Adipocyte (in vitro differentiated cells): ENCODE results near the gene COQ10A.
A peak's percentile ranks its signal among the peaks of the same experiment; 100 is the strongest.

ENCODE experiments used
- DNase-seq: peaks from one replicate; pipeline ENCODE4 v3.0.0-alpha.2; 2015; ENCODE audit warnings: low read depth
- H3K27me3 ChIP-seq: replicated peaks from 2 replicates; pipeline ENCODE4 v1.7.0; 2013; ENCODE audit warnings: mild to moderate bottlenecking, low read length, moderate library complexity; ENCODE audit not compliant: control insufficient read depth, insufficient read depth
- H3K36me3 ChIP-seq: 2 replicates; pipeline ENCODE4 v1.7.0; 2013; ENCODE audit warnings: low read length, mild to moderate bottlenecking, moderate library complexity; ENCODE audit not compliant: control insufficient read depth, insufficient read depth, severe bottlenecking
- H3K4me1 ChIP-seq: 2 replicates; pipeline ENCODE4 v1.7.0; 2013; ENCODE audit warnings: mild to moderate bottlenecking, low read length, moderate library complexity; ENCODE audit not compliant: control insufficient read depth, insufficient read depth
- H3K4me3 ChIP-seq: 2 replicates; pipeline ENCODE4 v1.7.0; 2013; ENCODE audit warnings: mild to moderate bottlenecking, low read length, moderate library complexity
- H3K9ac ChIP-seq: 2 replicates; pipeline ENCODE4 v1.7.0; 2013; ENCODE audit warnings: mild to moderate bottlenecking, low read length, moderate library complexity
- H3K9me3 ChIP-seq: 2 replicates; pipeline ENCODE4 v1.7.0; 2013; ENCODE audit warnings: mild to moderate bottlenecking, low read length, moderate library complexity; ENCODE audit not compliant: control insufficient read depth

The COQ10A gene

DNA sequence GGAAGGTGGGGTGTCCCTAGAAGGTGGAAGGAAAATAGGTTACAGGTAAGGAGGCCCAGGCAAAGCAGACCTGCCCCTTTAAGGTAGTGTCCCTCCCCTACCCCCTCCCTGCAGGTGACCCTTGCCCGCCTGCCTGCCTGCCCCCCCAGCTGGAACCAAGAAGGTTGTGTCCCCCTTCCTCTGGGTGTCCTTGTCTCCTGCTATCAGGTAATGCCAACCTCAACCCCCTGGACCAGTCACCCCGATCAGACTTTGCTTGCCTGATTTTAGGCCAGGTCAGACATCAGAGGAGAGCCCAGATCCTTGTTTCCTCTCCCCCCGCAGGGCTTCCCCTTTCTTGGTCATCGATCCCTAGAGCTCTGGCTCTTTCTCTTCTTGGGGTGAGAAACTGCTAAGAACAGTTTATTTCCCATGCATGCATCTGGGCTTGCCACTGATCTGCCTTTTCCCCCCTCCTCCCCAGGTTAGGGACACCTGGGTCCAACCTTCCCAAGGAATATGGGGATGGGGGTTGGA, 36.8 kb upstream of the COQ10A start, which contains the start of gene SLC39A5:
Gene SLC39A5 (plus strand): TSS at position 136 of the 516 bp plus-strand sequence. CDS start 1,224 bp downstream, outside the sequence.
- H3K36me3 ChIP-seq: no peaks in the 10 kb centered on the region
- DNase-seq: no peak
- H3K4me1 ChIP-seq: no peaks in the 10 kb centered on the region
- no peaks in the 10 kb centered on the region for H3K9me3 ChIP-seq
- H3K4me3 ChIP-seq: no peak within 1 kb of the TSS
- no peaks in the 10 kb centered on the region for H3K27me3 ChIP-seq
- no peak within 1 kb of the TSS for H3K9ac ChIP-seq

DNA sequence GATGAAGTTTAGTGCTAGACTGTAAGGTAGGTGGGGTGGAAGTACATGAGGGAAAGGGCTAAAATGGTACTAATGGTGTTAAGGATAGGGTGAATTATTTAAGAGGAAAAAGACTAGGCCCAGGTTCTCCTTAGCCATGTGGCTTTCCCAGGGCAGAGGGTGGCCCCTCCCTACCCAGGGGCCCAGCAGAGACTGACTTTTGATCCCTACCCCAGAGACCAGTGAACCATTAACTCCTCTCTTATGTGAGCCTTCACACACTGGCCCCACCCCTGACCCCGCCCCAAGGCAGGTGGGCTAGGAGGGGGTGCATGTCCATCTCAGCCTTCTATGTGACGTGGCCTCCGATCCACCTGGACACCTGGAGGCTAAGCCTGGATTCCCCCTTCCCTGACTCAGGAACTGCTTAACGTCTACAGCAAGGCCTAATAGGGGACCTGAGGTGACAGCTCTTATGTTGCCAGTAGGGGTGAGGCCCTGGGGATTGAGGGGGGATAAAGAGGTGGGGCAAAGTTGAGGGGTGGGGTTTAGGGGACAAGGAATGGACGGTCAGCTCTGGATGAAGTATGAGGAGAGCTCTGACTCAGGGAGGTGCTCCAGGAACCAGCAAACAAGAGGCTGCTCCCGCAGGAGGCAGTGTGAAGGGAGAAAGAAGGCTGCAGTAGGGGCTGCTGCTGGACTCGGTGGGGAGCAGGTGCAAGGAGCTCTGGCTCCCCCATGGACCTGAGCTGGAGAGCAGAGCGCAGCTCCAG, 36.1 kb upstream of the COQ10A start:
- H3K36me3 ChIP-seq: no peaks in the 10 kb centered on the region
- no peak for DNase-seq
- H3K9ac ChIP-seq: no peak overlapping the region
- H3K4me3 ChIP-seq: no peak overlapping the region
- no peaks in the 10 kb centered on the region for H3K4me1 ChIP-seq
- no peaks in the 10 kb centered on the region for H3K9me3 ChIP-seq
- H3K27me3 ChIP-seq: no peaks in the 10 kb centered on the region

DNA sequence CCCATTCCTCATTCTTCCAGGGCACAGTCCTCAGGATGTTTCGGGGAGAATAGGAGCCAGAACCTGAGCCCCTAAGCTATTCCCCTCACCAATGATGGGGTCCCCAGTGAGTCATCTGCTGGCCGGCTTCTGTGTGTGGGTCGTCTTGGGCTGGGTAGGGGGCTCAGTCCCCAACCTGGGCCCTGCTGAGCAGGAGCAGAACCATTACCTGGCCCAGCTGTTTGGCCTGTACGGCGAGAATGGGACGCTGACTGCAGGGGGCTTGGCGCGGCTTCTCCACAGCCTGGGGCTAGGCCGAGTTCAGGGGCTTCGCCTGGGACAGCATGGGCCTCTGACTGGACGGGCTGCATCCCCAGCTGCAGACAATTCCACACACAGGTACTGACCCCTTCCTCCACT, 35.6 kb upstream of the COQ10A start:
- DNase-seq: no peak
- Histone ChIP-seq H3K27me3 (no peaks in the 10 kb centered on the region), H3K9ac (no peak overlapping the region), H3K36me3 (no peaks in the 10 kb centered on the region), H3K4me3 (no peak overlapping the region), H3K9me3 (no peaks in the 10 kb centered on the region), H3K4me1 (no peaks in the 10 kb centered on the region)

DNA sequence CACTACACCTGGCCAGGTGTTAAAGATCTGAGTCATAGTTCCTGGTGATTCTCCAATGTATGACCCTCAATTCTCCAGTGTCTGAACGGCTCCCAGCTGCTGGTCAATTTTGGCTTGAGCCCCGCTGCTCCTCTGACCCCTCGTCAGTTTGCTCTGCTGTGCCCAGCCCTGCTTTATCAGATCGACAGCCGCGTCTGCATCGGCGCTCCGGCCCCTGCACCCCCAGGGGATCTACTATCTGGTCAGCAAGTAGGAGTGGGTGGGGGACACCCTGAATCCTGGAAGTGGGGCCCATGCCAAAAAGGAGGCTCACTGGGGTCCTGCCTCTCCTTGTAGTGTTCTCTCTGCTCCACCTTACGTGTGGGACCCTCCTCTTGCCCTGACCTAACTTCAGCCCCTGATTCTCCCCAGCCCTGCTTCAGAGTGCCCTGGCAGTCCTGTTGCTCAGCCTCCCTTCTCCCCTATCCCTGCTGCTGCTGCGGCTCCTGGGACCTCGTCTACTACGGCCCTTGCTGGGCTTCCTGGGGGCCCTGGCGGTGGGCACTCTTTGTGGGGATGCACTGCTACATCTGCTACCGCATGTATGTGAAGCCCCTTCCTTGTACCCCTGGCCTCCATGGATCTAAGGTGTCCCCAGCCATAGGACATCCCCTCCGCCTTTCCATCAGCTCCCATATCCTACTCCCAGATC, 31.9 kb upstream of the COQ10A start:
- no peak for DNase-seq
- H3K36me3 ChIP-seq: peaks cover 7% of the 10 kb centered on the region
- H3K9me3 ChIP-seq: no peaks in the 10 kb centered on the region
- H3K9ac ChIP-seq: no peak overlapping the region
- H3K27me3 ChIP-seq: no peaks in the 10 kb centered on the region
- H3K4me1 ChIP-seq: no peaks in the 10 kb centered on the region
- no peak overlapping the region for H3K4me3 ChIP-seq

DNA sequence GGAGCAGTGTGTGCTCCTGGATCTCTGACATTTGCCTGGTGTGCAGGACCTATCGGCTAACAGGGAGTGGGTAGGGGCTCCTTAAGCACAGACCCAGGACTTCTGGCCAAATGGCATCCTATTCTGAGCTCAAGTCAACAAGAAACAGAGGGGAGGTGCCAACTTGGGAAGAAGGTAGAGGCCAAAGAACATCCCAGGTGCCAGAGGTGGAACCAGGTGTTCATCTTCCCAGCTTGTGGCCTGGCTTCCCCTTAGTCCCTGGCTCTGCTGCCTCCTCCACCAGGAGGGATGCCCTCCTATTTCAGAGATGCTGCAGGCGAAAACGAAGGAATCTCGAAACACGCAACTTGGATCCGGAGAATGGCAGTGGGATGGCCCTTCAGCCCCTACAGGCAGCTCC, 30.7 kb upstream of the COQ10A start:
- Histone ChIP-seq H3K9ac (no peak overlapping the region), H3K4me3 (no peak overlapping the region), H3K27me3 (no peaks in the 10 kb centered on the region), H3K9me3 (no peaks in the 10 kb centered on the region), H3K4me1 (no peaks in the 10 kb centered on the region), H3K36me3 (peaks cover 17% of the 10 kb centered on the region)
- DNase-seq: no peak

DNA sequence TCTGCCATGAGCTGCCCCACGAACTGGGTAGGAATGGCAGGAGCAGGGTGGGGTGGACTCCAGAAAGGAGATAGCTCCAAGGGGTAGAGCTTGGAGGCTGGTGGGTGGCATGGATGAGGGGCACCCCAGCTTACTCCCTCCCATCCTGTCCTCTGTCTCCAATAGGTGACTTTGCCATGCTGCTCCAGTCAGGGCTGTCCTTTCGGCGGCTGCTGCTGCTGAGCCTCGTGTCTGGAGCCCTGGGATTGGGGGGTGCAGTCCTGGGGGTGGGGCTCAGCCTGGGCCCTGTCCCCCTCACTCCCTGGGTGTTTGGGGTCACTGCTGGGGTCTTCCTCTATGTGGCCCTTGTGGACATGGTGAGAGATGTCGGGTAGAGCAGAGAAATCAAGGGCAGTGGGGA, 29.8 kb upstream of the COQ10A start:
- H3K4me1 ChIP-seq: no peaks in the 10 kb centered on the region
- DNase-seq: no peak
- H3K9me3 ChIP-seq: no peaks in the 10 kb centered on the region
- no peaks in the 10 kb centered on the region for H3K27me3 ChIP-seq
- no peak overlapping the region for H3K4me3 ChIP-seq
- peaks cover 25% of the 10 kb centered on the region for H3K36me3 ChIP-seq
- no peak overlapping the region for H3K9ac ChIP-seq

DNA sequence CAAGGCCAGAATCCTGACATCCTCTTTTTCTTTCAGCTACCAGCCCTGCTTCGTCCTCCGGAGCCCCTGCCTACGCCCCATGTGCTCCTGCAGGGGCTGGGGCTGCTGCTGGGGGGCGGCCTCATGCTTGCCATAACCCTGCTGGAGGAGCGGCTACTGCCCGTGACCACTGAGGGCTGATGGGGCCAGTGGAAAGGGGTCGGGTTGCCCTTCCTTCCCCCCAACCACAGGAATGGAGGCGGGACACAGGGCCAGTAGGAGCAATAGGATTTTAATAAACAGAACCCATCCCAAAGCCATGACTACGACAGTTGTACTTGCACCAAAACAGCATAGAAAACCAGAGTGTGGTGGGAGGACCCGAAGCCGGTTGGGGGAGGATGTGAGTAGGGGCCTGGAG, 29.2 kb upstream of the COQ10A start:
- Histone ChIP-seq H3K9me3 (no peaks in the 10 kb centered on the region), H3K4me1 (no peaks in the 10 kb centered on the region), H3K27me3 (no peaks in the 10 kb centered on the region), H3K36me3 (peaks cover 31% of the 10 kb centered on the region), H3K4me3 (no peak overlapping the region), H3K9ac (no peak overlapping the region)
- DNase-seq: no peak

DNA sequence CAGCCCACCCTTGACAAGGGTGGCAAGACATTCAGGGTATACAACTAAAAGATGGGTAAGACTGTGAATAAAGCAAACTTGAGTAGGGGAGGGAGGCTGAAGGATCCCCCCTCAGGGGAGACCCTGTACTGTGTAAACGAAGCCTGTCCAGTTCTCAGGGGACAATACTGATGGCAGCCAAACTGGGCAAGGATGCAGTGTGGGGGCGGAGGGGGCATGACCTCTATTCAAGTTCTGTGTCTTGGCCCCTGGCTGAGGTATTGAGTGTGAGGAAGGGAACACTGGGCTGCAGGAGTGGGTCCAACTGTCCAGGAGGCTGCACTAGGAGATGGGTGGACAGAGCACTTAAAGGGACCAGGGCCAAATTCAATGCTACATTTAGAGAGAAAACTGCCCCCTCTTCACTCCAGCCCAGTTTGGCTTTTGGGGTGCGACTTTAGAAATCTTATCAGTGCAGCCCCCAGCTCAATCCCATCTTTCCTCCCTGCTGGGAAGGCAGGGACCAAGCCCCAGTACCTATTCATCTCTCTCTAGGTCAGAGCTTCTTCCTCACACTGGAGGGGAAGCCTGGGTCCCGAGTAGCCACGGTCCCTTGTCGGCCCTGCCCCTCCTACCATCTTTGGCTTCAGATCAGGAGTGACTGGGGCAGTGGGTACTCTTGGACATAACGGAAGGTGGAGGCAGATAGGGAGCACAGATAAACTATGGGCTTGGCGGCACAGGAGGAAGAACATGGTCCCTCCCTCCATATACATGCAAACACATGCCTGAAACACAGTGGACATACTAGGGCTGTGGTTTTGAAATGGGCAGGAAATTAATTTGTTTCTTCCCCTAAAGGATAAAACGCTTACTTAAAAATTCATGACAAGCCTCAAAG, 25.1 kb upstream of the COQ10A start:
- Histone ChIP-seq H3K9ac (no peak overlapping the region), H3K27me3 (no peaks in the 10 kb centered on the region), H3K4me1 (peaks cover 12% of the 10 kb centered on the region), H3K36me3 (peaks cover 67% of the 10 kb centered on the region), H3K9me3 (no peaks in the 10 kb centered on the region), H3K4me3 (no peak overlapping the region)
- DNase-seq: no peak

DNA sequence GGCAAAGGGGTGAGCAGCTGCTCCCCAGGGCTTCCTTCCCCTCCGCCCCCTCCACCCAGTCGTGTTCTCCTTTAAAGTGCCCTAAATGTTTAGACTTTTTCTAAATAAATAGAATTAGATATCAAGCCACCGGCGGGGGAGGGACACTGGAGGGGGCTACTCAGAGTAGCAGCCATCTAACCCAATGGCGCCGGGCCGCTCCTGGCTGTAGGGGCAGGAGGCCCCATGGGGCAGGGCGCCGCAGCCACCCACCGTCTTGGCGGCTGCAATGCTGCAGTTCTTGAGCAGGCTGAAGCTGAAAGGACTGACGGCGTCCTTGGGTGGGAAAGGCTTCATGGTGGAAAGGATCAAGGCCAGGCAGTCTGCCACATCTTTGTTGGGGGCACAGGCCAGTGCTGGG, 23.8 kb upstream of the COQ10A start:
- H3K27me3 ChIP-seq: no peaks in the 10 kb centered on the region
- H3K9me3 ChIP-seq: no peaks in the 10 kb centered on the region
- DNase-seq: no peak
- H3K4me3 ChIP-seq: no peak overlapping the region
- H3K36me3 ChIP-seq: peaks cover 79% of the 10 kb centered on the region
- peaks cover 12% of the 10 kb centered on the region for H3K4me1 ChIP-seq
- H3K9ac ChIP-seq: no peak overlapping the region

DNA sequence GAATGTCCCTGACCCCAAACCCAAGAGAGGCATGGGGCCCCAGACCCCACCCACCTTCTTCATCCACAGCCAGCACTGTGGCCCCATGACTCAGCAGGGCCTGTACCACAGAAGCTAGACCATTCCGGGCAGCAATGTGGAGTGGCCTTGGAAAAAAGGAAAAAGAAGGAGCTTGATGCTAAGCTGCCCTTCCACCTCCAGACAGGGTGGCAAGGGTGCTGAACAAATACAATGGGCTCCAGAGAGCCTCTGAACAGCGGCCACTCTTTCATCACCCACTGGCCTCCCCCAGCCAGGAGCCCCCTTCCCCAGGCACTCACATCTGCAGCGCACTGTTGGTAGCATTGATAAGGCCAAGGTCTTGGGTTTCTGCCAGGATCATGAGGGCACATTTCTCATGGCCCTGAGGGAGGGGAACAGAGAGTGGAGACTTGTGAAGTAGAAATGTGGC, 23.0 kb upstream of the COQ10A start:
- peak; percentile 11 for DNase-seq
- peak overlapping the region; percentile 56 for H3K9ac ChIP-seq
- no peak overlapping the region for H3K4me3 ChIP-seq
- H3K36me3 ChIP-seq: peaks cover 87% of the 10 kb centered on the region
- peaks cover 12% of the 10 kb centered on the region for H3K4me1 ChIP-seq
- no peaks in the 10 kb centered on the region for H3K9me3 ChIP-seq
- no peaks in the 10 kb centered on the region for H3K27me3 ChIP-seq

DNA sequence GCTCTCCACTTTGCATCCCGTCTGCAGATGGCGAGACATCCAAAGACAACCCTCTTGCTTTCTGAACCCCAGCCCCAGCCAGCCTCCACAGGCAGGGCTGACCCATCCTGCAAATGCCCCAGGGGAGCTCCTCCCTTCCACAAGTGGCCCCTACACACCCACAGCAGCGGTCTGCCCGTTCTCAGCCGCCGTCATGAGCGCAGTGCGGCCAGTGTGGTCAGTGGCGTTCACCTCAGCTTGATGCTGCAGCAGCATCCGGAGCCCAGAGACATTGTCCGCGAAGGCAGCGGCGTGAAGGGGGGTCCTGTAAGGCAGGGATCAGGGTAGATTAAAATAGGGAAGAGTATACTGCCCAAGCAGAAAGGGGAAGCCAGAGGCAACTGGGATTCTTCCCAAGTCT, 22.2 kb upstream of the COQ10A start:
- Histone ChIP-seq H3K9ac (peak overlapping the region; percentile 56), H3K36me3 (peaks cover 91% of the 10 kb centered on the region), H3K4me1 (peaks cover 12% of the 10 kb centered on the region), H3K4me3 (no peak overlapping the region), H3K27me3 (no peaks in the 10 kb centered on the region), H3K9me3 (no peaks in the 10 kb centered on the region)
- DNase-seq: no peak
